HepG2 (cell line): ENCODE data around the gene OBP2A. TPM values are rescaled to one million over a fixed set of nuclear protein-coding genes. Genes with fewer than 3 reads are reported as not detected.
A peak's percentile ranks its signal among the peaks of the same experiment; 100 is the strongest.

Source experiments
- ATF7 ChIP-seq, 2 experiments: fragments of 450-650 bp in 1 of 2; sonication (generic) in 1 of 2; formaldehyde crosslinking in 1 of 2; IDR thresholded peaks; 2 replicates each; pipeline versions ENCODE4 v1.4.0 to v1.6.1; 2016 to 2020; ENCODE audit warnings: antibody characterized with exemption in 1 of 2, mild to moderate bottlenecking in 1 of 2, missing genetic modification reagents in 1 of 2
- DPF2 ChIP-seq: sonication (generic); formaldehyde crosslinking; IDR thresholded peaks from 2 replicates; pipeline ENCODE4 v1.4.0; 2020; ENCODE audit warnings: mild to moderate bottlenecking, low read depth, missing genetic modification reagents, borderline replicate concordance
- KAT2B ChIP-seq: fragments of 150-350 bp; IDR thresholded peaks from 2 replicates; pipeline ENCODE4 v1.6.1; 2014; ENCODE audit warnings: low read depth, low read length, borderline replicate concordance
- KDM2A ChIP-seq: sonication (generic); formaldehyde crosslinking; IDR thresholded peaks from 2 replicates; pipeline ENCODE4 v1.4.0; 2020; ENCODE audit warnings: low read depth, missing genetic modification reagents, borderline replicate concordance
- RAD51 ChIP-seq: fragments of 450-650 bp; IDR thresholded peaks from 2 replicates; pipeline ENCODE4 v1.6.1; 2016; ENCODE audit warnings: borderline replicate concordance
- REST ChIP-seq, 2 experiments: IDR thresholded peaks; 2 replicates each; pipeline ENCODE4 v1.6.1; 2011 to 2012; ENCODE audit warnings: low read length in 2 of 2, borderline replicate concordance in 1 of 2, low read depth in 1 of 2, mild to moderate bottlenecking in 1 of 2, moderate library complexity in 1 of 2
- TFDP1 ChIP-seq: IDR thresholded peaks from 2 replicates; pipeline ENCODE4 v1.6.1; 2016; ENCODE audit warnings: missing compliant biosample characterization, missing genetic modification reagents, borderline replicate concordance
- ZBTB3 ChIP-seq: sonication (generic); formaldehyde crosslinking; IDR thresholded peaks from 2 replicates; pipeline ENCODE4 v1.4.0; 2020; ENCODE audit warnings: low read depth, mild to moderate bottlenecking, moderate library complexity, missing genetic modification reagents, borderline replicate concordance
- ZMAT3 ChIP-seq: sonication (generic); formaldehyde crosslinking; conservative IDR thresholded peaks from 2 replicates; pipeline ENCODE4 v1.7.0; 2021; ENCODE audit warnings: missing genetic modification reagents
- ZMYM3 ChIP-seq: sonication (generic); formaldehyde crosslinking; IDR thresholded peaks from 2 replicates; pipeline ENCODE4 v1.5.1; 2020; ENCODE audit warnings: mild to moderate bottlenecking, missing genetic modification reagents
- ZNF547 ChIP-seq: sonication (generic); formaldehyde crosslinking; IDR thresholded peaks from 2 replicates; pipeline ENCODE4 v1.5.1; 2020; ENCODE audit warnings: mild to moderate bottlenecking, missing genetic modification reagents
- ZNF850 ChIP-seq: sonication (generic); formaldehyde crosslinking; conservative IDR thresholded peaks from 2 replicates; pipeline ENCODE4 v1.9.0; 2021; ENCODE audit warnings: mild to moderate bottlenecking, missing genetic modification reagents
- polyA plus RNA-seq, 8 experiments: library from polyadenylated mRNA; depleted of rRNA in 3 of 8; stranded (reverse) in 7 of 8; unstranded in 1 of 8; fragments of >200 nt; fragmentation: Illumina TruSeq in 4 of 8; extraction: Trizol in 4 of 8; gene quantifications; 2 replicates each; pipeline versions ENCODE4 v1.2.1 to v1.2.3, GENCODE V29; 2011 to 2016; ENCODE audit warnings: low read depth in 4 of 8, missing spikeins in 1 of 8, mixed read lengths in 1 of 8; ENCODE audit not compliant: insufficient read depth in 1 of 8
- total RNA-seq, 5 experiments: library from RNA; depleted of rRNA; stranded (reverse); fragments of >200 nt; fragmentation: Illumina TruSeq; extraction: Trizol; gene quantifications; 2 replicates each; pipeline ENCODE4 v1.2.3, GENCODE V29; 2016; ENCODE audit warnings: low read depth in 1 of 5
- TF ChIP-seq, protein P1 (sequence below), 2 experiments: fragments of 450-650 bp in 1 of 2; sonication (generic) in 1 of 2; formaldehyde crosslinking; IDR thresholded peaks; 2 replicates each; pipeline versions ENCODE4 v1.5.0 to v1.8.0; 2020 to 2022; ENCODE audit warnings: mild to moderate bottlenecking in 1 of 2, missing genetic modification reagents in 1 of 2
- TF ChIP-seq, protein P2 (sequence below): sonication (generic); formaldehyde crosslinking; IDR thresholded peaks from 2 replicates; pipeline ENCODE4 v1.5.0; 2020; ENCODE audit warnings: mild to moderate bottlenecking, missing genetic modification reagents, moderate library complexity
- TF ChIP-seq, protein P3 (sequence below): sonication (generic); formaldehyde crosslinking; IDR thresholded peaks from 2 replicates; pipeline ENCODE4 v1.8.0; 2022; ENCODE audit warnings: missing genetic modification reagents, mild to moderate bottlenecking, borderline replicate concordance

The OBP2A gene
- total and polyA plus RNA-seq, 2 of the 13 experiments (the other 11 are each of a cell fraction or from before 2014, with no cell fraction given), result 0.32 TPM; not detected in 1

DNA sequence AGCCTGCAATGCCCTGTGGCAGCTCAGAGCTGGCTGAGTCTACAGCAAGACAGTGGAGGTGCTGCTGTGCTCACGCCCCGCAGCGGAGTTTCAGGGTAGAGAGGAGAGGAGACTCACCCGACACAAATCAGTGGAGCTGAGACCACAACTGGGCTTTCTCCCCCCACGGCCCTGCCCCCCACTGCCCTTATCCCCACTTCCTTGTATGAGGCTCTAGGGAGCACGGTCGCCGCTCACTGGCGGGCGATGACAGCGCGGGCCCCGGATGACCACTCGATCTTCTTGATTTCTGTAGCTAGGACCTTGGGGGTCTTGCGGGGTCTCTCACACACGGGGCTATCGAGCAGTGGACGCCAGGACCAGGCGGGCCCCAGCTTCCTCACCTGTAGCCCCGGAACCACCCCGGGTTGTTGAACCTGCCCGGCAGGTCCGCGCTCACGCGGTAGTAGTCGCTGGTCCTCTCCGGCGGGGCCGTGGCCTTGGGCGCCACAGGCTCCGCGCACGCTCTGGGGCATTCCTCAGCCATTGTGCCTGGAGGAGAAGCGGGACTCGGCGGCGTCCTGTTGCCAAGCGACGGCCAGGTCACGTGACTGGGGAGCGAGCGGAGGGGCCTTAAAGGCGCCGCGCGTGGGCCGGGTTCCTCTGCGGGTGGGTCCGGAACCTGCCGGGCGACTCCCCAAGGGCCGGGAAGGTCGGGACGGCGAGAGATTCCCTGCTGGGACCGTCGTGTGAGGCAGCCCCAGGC is 46.4 kb upstream of the OBP2A start (continued):
- TF ChIP-seq KDM2A (CRISPR knock-in tag) (peak; percentile 80), TFDP1 (peak; percentile 35; the same call in 1 of the 2 replicates), ATF7 (IDR thresholded peaks at IDR 0.05) (no peak), ATF7 (CRISPR knock-in tag; IDR thresholded peaks at IDR 0.05) (no peak), RAD51 (peak; percentile 97), ZMAT3 (CRISPR knock-in tag) (0 out of 2 replicates have a peak, but pooled peaks have one; percentile 44), KAT2B (no peak), DPF2 (CRISPR knock-in tag) (no peak), ZMYM3 (CRISPR knock-in tag) (no peak), ZNF547 (CRISPR knock-in tag) (no peak; the same call in 1 of the 2 replicates), ZNF850 (CRISPR knock-in tag) (no peak), REST (IDR thresholded peaks at IDR 0.05; ENCODE audit: borderline replicate concordance in 1 of 2, low read depth in 1 of 2, low read length in 2 of 2) (no peak), ZBTB3 (no peak)
- TF ChIP-seq, protein P1, sequence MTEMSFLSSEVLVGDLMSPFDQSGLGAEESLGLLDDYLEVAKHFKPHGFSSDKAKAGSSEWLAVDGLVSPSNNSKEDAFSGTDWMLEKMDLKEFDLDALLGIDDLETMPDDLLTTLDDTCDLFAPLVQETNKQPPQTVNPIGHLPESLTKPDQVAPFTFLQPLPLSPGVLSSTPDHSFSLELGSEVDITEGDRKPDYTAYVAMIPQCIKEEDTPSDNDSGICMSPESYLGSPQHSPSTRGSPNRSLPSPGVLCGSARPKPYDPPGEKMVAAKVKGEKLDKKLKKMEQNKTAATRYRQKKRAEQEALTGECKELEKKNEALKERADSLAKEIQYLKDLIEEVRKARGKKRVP (CRISPR knock-in tag; IDR thresholded peaks at IDR 0.05), result no peak
- TF ChIP-seq, protein P2, sequence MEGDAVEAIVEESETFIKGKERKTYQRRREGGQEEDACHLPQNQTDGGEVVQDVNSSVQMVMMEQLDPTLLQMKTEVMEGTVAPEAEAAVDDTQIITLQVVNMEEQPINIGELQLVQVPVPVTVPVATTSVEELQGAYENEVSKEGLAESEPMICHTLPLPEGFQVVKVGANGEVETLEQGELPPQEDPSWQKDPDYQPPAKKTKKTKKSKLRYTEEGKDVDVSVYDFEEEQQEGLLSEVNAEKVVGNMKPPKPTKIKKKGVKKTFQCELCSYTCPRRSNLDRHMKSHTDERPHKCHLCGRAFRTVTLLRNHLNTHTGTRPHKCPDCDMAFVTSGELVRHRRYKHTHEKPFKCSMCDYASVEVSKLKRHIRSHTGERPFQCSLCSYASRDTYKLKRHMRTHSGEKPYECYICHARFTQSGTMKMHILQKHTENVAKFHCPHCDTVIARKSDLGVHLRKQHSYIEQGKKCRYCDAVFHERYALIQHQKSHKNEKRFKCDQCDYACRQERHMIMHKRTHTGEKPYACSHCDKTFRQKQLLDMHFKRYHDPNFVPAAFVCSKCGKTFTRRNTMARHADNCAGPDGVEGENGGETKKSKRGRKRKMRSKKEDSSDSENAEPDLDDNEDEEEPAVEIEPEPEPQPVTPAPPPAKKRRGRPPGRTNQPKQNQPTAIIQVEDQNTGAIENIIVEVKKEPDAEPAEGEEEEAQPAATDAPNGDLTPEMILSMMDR (CRISPR knock-in tag), result peak; percentile 62
- TF ChIP-seq, protein P3, sequence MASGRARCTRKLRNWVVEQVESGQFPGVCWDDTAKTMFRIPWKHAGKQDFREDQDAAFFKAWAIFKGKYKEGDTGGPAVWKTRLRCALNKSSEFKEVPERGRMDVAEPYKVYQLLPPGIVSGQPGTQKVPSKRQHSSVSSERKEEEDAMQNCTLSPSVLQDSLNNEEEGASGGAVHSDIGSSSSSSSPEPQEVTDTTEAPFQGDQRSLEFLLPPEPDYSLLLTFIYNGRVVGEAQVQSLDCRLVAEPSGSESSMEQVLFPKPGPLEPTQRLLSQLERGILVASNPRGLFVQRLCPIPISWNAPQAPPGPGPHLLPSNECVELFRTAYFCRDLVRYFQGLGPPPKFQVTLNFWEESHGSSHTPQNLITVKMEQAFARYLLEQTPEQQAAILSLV (CRISPR knock-in tag), result no peak
